GM18511 (cell line): ENCODE measurements around the gene ANXA2R.
"Not testable (repeated sequence)": the region's sequence is repeated elsewhere in the genome, so short reads cannot be mapped to it uniquely, and the experiment has no call there.

Experiments used
- ATAC-seq: cut with Tn5 transposase; IDR thresholded peaks from one replicate; pipeline ENCODE4 v1.9.1; 2021; ENCODE audit warnings: mild to moderate bottlenecking, moderate library complexity; ENCODE audit not compliant: unreplicated experiment

Gene ANXA2R, protein sequence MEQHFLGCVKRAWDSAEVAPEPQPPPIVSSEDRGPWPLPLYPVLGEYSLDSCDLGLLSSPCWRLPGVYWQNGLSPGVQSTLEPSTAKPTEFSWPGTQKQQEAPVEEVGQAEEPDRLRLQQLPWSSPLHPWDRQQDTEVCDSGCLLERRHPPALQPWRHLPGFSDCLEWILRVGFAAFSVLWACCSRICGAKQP

GRCh38 chr5:43040287-43041098 lies at the start of gene ANXA2R:
TSS of gene ANXA2R (minus strand) at chr5:43040319. CDS start at chr5:43040046, 273 bp downstream.
- peak; percentile 48 for ATAC-seq

GRCh38 chr5:43086118-43086908 lies 46.2 kb upstream of the ANXA2R start:
- not testable (repeated sequence) for ATAC-seq

- ATAC-seq, result no peak
Measured at GRCh38 chr5:43085453-43085852, 45.3 kb upstream of the ANXA2R start.

- not testable (repeated sequence) for ATAC-seq
Measured at GRCh38 chr5:43084468-43084867, 44.3 kb upstream of the ANXA2R start.

DNA sequence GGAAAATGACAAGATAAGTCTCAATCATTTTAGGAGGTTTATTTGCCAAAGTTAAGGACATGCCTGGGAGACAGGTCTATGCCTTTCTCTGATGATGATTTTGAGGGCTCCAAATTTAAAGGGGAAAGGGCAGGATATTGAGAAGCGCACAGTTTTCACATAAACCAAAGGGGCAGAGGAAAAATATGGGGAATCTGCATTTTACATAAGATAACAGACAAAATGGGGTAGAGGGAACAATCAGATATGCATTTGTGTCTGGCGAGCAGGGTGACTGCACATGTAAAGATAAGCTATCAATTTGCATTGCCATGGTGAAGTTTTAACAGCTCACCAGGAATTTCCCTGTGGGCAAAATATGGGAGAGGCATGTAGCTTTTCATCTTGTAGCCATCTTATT lies 41.2 kb upstream of the ANXA2R start:
- ATAC-seq, result not testable (repeated sequence)

- ATAC-seq, result no peak
Measured at GRCh38 chr5:43078956-43079355, 38.8 kb upstream of the ANXA2R start.

DNA sequence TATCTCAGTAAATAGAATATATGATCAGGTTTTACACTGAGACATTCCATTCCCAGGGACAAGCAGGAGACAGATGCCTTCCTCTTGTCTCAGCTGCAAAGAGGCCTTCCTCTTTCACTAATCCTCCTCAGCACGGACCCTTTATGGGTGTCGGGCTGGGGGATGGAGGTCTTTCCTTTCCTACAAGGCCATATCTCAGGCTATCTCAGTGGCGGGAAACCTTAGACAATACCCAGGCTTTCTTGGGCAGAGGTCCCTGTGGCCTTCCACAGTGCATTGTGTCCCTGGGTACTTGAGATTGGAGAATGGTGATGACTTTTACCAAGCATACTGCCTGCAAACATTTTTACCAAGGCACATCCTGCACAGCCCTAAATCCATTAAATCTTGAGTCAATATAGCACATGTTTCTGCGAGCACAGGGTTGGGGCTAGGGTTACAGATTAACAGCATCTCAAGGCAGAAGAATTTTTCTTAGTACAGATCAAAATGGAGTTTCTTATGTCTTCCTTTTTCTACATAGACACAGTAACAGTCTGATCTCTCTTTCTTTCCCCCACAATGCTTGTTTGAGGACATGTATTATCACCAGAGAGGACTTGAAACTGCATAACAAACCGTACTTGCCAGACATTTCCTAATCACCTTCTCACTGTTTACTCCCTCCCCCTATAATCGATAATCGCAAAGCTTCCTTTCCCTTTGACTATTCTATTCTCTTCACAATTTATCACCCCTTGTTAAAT lies 37.5 kb upstream of the ANXA2R start:
- not testable (repeated sequence) for ATAC-seq

GRCh38 chr5:43075319-43076293 lies 35.5 kb upstream of the ANXA2R start:
- ATAC-seq, result no peak

DNA sequence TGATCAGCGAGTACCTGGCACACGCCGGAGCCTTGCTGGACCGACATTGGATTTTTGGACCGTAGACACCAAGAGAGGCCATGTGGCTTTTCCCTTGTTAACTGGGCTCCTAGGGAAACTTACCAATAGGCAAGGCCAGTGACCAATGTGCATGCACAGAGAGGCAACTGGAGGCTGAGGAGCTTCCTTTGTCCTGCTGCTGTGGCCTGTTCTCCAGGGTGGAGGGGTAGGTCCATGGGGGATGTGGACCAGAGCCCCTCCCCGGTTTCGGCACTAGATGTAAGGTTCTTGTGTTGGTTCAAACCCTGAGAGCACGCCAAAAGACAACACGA lies 34.8 kb upstream of the ANXA2R start:
- no peak for ATAC-seq

GRCh38 chr5:43073597-43074546 lies 33.8 kb upstream of the ANXA2R start:
- ATAC-seq, result peak; percentile 65

GRCh38 chr5:43069401-43069720 lies 29.2 kb upstream of the ANXA2R start:
- not testable (repeated sequence) for ATAC-seq

GRCh38 chr5:43068037-43068436 lies 27.9 kb upstream of the ANXA2R start:
- no peak for ATAC-seq

- ATAC-seq, result peak; percentile 53
Measured at GRCh38 chr5:43066799-43067741, 27.0 kb upstream of the ANXA2R start.

DNA sequence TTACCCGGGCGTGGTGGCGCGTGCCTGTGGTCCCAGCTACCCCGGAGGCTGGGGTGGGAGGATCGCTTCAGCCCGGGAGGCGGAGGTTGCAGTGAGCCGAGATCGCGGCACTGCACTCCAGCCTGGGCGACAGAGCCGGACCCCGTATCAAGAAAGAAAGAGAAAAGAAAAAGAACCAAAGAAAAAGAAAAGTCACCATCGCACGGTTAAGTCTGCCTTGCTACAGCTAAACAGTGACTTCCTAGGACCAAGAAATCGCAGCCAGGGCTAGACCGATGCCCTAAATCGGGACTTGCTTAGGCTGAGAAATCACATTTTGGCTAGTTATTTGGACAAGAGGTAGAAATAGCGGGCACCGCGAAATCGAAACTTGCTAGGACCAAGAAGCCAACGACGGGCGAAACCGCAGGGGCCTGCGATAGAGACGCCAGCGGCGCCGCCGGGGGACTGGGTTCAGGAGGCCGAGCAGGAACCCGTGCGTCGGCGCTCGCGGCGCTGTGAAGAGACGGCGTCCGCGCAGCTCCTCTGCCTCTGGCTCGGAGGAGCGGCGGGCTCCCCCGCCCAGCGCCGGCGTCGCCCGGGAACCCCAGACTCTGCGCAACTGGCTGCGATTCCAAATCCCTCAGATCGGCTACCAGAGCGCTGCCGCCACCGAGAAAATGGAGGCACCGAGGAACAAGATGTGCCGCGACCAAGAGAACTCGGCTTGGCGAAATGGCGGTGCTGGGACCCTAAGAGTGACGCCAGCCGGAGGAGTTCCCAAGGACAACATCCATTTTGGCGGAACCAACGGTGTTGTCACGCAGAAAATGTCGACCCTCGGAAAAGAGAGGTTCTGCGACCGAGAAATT lies 26.1 kb upstream of the ANXA2R start:
- peak; percentile 33 for ATAC-seq

DNA sequence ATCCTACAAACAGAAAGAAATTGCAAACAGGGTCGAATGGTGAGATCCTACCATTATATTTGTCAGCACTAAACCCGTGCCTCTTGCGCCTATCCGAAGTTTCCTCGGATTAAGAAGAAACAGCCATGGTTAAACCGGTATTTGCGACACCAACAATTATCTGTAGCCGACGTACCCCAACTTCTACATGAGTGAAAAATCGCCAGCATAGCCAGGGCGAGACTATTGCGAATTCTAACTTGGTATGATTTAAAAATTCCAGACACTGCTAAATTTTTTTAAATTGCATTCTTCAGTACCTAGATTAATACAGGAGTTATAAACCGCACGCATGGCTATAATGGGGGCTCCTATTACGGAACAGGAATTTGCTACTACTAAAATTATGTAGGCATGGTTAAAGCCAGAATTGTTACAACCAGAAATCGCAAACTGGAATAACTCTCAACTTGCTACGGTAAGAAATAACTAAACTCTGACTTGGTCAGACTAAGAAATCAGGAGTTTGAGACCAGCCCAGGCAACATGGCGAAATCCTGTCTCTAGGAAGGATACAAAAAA lies 25.3 kb upstream of the ANXA2R start:
- ATAC-seq, result no peak

DNA sequence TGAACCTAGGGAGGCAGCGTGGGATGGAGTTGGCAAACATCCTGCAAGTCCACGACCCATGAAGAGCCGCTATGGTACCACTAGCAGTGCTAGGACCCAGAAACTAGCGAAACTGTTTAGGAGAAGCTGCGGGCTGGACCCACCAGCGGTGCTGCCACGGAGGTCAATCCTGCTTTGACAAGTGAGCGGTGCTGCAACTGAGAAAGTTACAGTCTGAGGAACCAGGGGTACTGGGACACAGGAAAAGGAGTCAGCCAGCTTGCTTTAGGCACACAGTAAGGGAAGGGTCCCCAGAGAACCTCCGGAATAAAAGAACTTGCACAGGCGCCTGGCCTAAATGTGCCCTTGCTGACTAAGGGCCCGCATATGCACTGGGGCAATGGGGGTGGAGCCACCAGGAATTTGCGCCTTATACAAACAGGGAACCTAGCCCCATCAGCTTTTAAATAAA lies 23.6 kb upstream of the ANXA2R start:
- no peak for ATAC-seq
